HG02840 (cell line): ENCODE results near the gene ARIH2.
A peak's percentile ranks its signal among the peaks of the same experiment; 100 is the strongest.
"Not testable (repeated sequence)": the region's sequence is repeated elsewhere in the genome, so short reads cannot be mapped to it uniquely, and the experiment has no call there.

Source experiments
- ATAC-seq: cut with Tn5 transposase; IDR thresholded peaks from one replicate; pipeline ENCODE4 v1.9.1; 2021; ENCODE audit warnings: mild to moderate bottlenecking, moderate library complexity, moderate number of reproducible peaks; ENCODE audit not compliant: unreplicated experiment, low FRiP score

ARIH2 gene

GRCh38 chr3:48999085-48999858 lies 80.6 kb downstream of the ARIH2 start:
- no peak for ATAC-seq

- ATAC-seq, result no peak
Measured at GRCh38 chr3:49001155-49001554, 82.5 kb downstream of the ARIH2 start.

DNA sequence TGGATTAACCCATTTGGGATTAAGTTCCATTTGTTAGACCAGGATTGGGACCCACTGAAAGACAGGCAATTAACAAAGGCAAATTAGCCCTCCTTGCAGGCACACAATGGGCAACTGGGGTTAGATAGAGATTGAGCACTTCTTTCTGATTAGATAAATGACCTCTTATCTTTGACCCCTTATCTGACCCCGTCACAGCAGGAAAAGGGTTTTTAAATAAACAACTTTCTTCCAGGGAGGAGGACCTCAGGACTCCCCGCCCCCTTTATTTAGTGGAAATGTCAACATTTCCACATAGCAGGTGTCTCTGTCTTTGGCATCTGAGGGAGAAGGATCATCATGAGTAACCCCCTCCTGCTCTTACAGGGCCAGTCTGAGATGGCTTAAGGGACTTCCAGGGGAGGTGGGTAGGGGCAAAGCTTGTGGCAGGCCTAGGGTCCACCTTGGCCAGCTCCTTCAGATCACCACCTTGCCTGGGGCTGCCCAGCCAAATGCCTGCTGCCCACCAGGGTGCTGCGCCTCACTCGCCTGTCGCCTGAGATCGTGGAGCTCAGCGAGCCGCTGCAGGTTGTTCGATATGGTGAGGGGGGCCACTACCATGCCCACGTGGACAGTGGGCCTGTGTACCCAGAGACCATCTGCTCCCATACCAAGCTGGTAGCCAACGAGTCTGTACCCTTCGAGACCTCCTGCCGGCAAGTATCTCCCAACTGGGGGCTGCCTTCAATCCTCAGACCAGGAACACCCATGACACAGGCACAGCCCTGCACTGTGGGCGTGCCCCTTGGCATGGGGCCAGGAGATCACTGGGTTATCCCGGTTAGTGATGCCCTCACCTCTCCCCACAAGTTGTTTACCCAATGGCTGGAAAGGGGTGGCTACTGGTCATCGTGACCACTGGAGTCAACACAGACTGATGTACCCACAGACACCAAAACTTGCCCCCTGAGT lies 86.0 kb downstream of the ARIH2 start:
- ATAC-seq, result no peak

DNA sequence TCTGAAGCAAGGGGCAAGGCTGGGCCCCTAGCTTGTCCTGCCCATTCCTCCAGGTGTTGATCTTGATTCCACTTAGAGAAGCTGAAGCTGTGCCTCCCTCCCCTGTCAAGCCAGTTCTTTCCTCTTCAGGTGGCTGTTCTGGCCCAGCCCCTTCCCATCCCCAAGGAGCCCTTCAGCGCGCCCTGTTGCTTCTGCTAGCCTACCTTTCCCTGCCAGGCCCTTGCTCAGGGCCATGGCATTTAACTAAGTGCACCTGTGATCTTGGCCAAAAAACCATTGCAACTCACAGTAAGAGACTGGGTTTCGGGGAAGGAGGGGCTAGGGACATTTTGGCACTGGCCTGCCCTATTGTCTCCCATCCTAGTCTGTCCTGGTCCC lies 86.7 kb downstream of the ARIH2 start:
- no peak for ATAC-seq

DNA sequence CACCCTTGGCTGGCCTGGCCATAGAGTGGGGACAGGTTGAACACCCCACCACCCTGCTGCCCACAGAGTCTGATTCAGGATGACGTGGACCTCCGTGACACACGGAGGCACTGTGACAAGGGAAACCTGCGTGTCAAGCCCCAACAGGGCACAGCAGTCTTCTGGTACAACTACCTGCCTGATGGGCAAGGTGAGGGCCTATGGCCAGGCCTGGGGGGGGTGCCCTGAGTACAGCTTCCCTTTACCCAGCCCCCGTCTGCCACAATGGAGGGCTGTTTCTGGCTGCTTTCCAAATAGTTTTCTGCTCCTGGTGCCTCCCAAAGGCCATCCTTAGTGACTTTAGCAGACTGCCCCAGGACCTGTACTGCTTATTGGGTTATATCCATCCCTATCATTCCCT lies 87.4 kb downstream of the ARIH2 start:
- ATAC-seq, result no peak

DNA sequence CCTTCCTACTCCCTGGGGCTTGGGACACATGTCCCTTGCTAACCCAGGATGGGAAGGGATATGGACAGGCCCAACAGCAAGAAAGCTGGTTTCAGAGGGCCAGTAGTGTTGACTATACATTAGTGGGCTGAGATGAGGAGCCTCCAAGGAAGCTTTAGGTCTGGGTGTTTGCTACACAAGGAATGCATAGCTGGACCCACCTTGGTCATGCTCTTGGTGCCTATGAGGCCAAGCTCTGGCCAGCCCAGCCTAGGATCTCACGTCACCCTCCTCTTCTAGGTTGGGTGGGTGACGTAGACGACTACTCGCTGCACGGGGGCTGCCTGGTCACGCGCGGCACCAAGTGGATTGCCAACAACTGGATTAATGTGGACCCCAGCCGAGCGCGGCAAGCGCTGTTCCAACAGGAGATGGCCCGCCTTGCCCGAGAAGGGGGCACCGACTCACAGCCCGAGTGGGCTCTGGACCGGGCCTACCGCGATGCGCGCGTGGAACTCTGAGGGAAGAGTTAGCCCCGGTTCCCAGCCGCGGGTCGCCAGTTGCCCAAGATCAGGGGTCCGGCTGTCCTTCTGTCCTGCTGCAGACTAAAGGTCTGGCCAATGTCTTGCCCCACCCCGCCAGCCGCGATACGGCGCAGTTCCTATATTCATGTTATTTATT lies 87.9 kb downstream of the ARIH2 start:
- ATAC-seq, result peak; percentile 6

GRCh38 chr3:49007068-49007770 lies 88.6 kb downstream of the ARIH2 start, which contains the start of gene WDR6:
WDR6 (plus strand) TSS chr3:49007391; CDS start chr3:49007432, 41 bp downstream.
- peak; percentile 87 for ATAC-seq

GRCh38 chr3:49007771-49008528 lies 89.3 kb downstream of the ARIH2 start:
- ATAC-seq, result peak; percentile 31

- ATAC-seq, result not testable (repeated sequence)
Measured at GRCh38 chr3:49008627-49009026, 90.0 kb downstream of the ARIH2 start.

GRCh38 chr3:49009396-49009795 lies 90.8 kb downstream of the ARIH2 start:
- no peak for ATAC-seq

GRCh38 chr3:49012441-49013017 lies 93.9 kb downstream of the ARIH2 start:
- ATAC-seq, result no peak

DNA sequence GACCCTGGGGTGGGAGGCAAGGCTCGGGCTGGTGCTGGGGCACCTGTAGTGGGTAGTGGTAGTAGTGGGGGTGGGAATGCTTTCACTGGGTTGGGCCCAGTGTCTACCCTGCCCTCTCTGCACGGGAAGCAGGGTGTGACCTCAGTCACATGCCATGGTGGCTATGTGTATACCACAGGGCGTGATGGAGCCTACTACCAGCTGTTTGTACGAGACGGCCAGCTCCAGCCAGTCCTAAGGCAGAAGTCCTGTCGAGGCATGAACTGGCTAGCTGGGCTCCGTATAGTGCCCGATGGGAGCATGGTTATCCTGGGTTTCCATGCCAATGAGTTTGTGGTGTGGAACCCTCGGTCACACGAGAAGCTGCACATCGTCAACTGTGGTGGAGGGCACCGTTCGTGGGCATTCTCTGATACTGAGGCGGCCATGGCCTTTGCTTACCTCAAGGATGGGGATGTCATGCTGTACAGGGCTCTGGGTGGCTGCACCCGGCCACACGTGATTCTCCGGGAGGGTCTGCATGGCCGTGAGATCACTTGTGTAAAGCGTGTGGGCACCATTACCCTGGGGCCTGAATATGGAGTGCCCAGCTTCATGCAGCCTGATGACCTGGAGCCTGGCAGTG lies 94.6 kb downstream of the ARIH2 start:
- ATAC-seq, result no peak

- no peak for ATAC-seq
Measured at GRCh38 chr3:49013738-49014660, 95.4 kb downstream of the ARIH2 start.

- ATAC-seq, result no peak
Measured at GRCh38 chr3:49015072-49015471, 96.4 kb downstream of the ARIH2 start.

- no peak for ATAC-seq
Measured at GRCh38 chr3:49015765-49016164, 97.1 kb downstream of the ARIH2 start.

GRCh38 chr3:49016414-49017228 lies 98.0 kb downstream of the ARIH2 start:
- no peak for ATAC-seq
